ENCODE data around the gene REC8.
A peak's percentile ranks its signal among the peaks of the same experiment; 100 is the strongest.
"Not testable (repeated sequence)": the region's sequence is repeated elsewhere in the genome, so short reads cannot be mapped to it uniquely, and the experiment has no call there.

REC8 gene

GRCh38 chr14:24198814-24199524 lies 27.1 kb downstream of the REC8 start:
- TF ChIP-seq POLR2A (IDR thresholded peaks at IDR 0.05; ENCODE audit: low read depth, low read length), result no peak
- FAIRE-seq, result no peak
- DNase-seq (ENCODE audit: insufficient read length), result no peak

- not testable (repeated sequence) for DNase-seq (ENCODE audit: insufficient read length); FAIRE-seq
Measured at GRCh38 chr14:24202538-24202937, 30.7 kb downstream of the REC8 start.

- FAIRE-seq; DNase-seq (ENCODE audit: insufficient read length): not testable (repeated sequence)
Measured at GRCh38 chr14:24203249-24203886, 31.5 kb downstream of the REC8 start.

GRCh38 chr14:24204163-24205146 lies 32.6 kb downstream of the REC8 start:
- DNase-seq (ENCODE audit: insufficient read length), result no peak
- TF ChIP-seq TAF1 (IDR thresholded peaks at IDR 0.05; ENCODE audit: borderline replicate concordance, low read depth, low read length), result no peak
- 0 out of 2 replicates have a peak, but pooled peaks have one; percentile 1 for TF ChIP-seq POLR2A (IDR thresholded peaks at IDR 0.05; ENCODE audit: low read depth, low read length)
- no peak for FAIRE-seq

GRCh38 chr14:24206260-24207103 lies 34.6 kb downstream of the REC8 start:
- TF ChIP-seq POLR2AphosphoS5 (IDR thresholded peaks at IDR 0.05; ENCODE audit: low read depth, low read length) (no peak), POLR2A (IDR thresholded peaks at IDR 0.05; ENCODE audit: low read depth, low read length) (no peak), TAF1 (IDR thresholded peaks at IDR 0.05; ENCODE audit: borderline replicate concordance, low read depth, low read length) (no peak)
- no peak for FAIRE-seq
- no peak for DNase-seq (ENCODE audit: insufficient read length)

- TF ChIP-seq TAF1 (IDR thresholded peaks at IDR 0.05; ENCODE audit: borderline replicate concordance, low read depth, low read length) (no peak), POLR2AphosphoS5 (IDR thresholded peaks at IDR 0.05; ENCODE audit: low read depth, low read length) (no peak), POLR2A (IDR thresholded peaks at IDR 0.05; ENCODE audit: low read depth, low read length) (no peak)
- DNase-seq (ENCODE audit: insufficient read length) (no peak), FAIRE-seq (no peak)
Measured at GRCh38 chr14:24207104-24207551, 35.2 kb downstream of the REC8 start.

GRCh38 chr14:24207625-24208024 lies 35.7 kb downstream of the REC8 start:
- FAIRE-seq (no peak), DNase-seq (ENCODE audit: insufficient read length) (no peak)
- no peak for TF ChIP-seq POLR2AphosphoS5 (IDR thresholded peaks at IDR 0.05; ENCODE audit: low read depth, low read length)
- TF ChIP-seq POLR2A (IDR thresholded peaks at IDR 0.05; ENCODE audit: low read depth, low read length), result no peak
- no peak for TF ChIP-seq TAF1 (IDR thresholded peaks at IDR 0.05; ENCODE audit: borderline replicate concordance, low read depth, low read length)

- DNase-seq (ENCODE audit: insufficient read length) (no peak), FAIRE-seq (no peak)
- no peak for TF ChIP-seq POLR2A (IDR thresholded peaks at IDR 0.05; ENCODE audit: low read depth, low read length)
- TF ChIP-seq TAF1 (IDR thresholded peaks at IDR 0.05; ENCODE audit: borderline replicate concordance, low read depth, low read length), result no peak
Measured at GRCh38 chr14:24211311-24211710, 39.4 kb downstream of the REC8 start.

GRCh38 chr14:24212924-24213865 lies 41.3 kb downstream of the REC8 start, which contains the start of gene CHMP4A:
CHMP4A (minus strand) TSS chr14:24213488; CDS start chr14:24213439, 49 bp downstream.
- FAIRE-seq (peak; percentile 93), DNase-seq (ENCODE audit: insufficient read length) (peak; percentile 90)
- TF ChIP-seq POLR2AphosphoS5 (IDR thresholded peaks at IDR 0.05; ENCODE audit: low read depth, low read length) (peak; percentile 97), POLR2A (IDR thresholded peaks at IDR 0.05; ENCODE audit: low read depth, low read length) (peak; percentile 98), TAF1 (IDR thresholded peaks at IDR 0.05; ENCODE audit: borderline replicate concordance, low read depth, low read length) (peak; percentile 28; the same call in 1 of the 2 replicates)

GRCh38 chr14:24213866-24214662 lies 42.2 kb downstream of the REC8 start:
- FAIRE-seq (no peak), DNase-seq (ENCODE audit: insufficient read length) (no peak)
- TF ChIP-seq POLR2AphosphoS5 (IDR thresholded peaks at IDR 0.05; ENCODE audit: low read depth, low read length) (no peak), POLR2A (IDR thresholded peaks at IDR 0.05; ENCODE audit: low read depth, low read length) (no peak), TAF1 (IDR thresholded peaks at IDR 0.05; ENCODE audit: borderline replicate concordance, low read depth, low read length) (no peak)

Data from GM12892 (cell line).